H9 (cell line): Measurements from ENCODE around the gene TRPT1. TPM values are rescaled to one million over a fixed set of nuclear protein-coding genes. Genes with fewer than 3 reads are reported as not detected.

Experiments used
- DNase-seq: peaks from one replicate; pipeline ENCODE4 v3.0.0-alpha.2; 2017
- H2AFZ ChIP-seq: one replicate; pipeline ENCODE4 v1.6.1; 2013; ENCODE audit warnings: mild to moderate bottlenecking, low read length, control low read depth, moderate library complexity
- H2AK5ac ChIP-seq: 2 replicates; pipeline ENCODE4 v1.6.1; 2013; ENCODE audit warnings: low read length, control low read depth, mixed read lengths; ENCODE audit not compliant: insufficient read length
- H2BK120ac ChIP-seq: one replicate; pipeline ENCODE4 v1.6.1; 2013; ENCODE audit warnings: low read depth, mild to moderate bottlenecking, low read length, control low read depth, inconsistent platforms; ENCODE audit not compliant: poor library complexity, severe bottlenecking
- H2BK12ac ChIP-seq: 2 replicates; pipeline ENCODE4 v1.6.1; 2013; ENCODE audit warnings: low read length, control low read depth, mixed read lengths, low read depth; ENCODE audit not compliant: insufficient read length
- H2BK15ac ChIP-seq: 2 replicates; pipeline ENCODE4 v1.6.1; 2013; ENCODE audit warnings: low read depth, low read length, control low read depth
- H2BK20ac ChIP-seq: one replicate; pipeline ENCODE4 v1.6.1; 2013; ENCODE audit warnings: low read depth, mild to moderate bottlenecking, low read length, control low read depth, inconsistent platforms; ENCODE audit not compliant: poor library complexity, severe bottlenecking
- H2BK5ac ChIP-seq: 2 replicates; pipeline ENCODE4 v1.6.1; 2013; ENCODE audit warnings: low read length, control low read depth, mixed read lengths; ENCODE audit not compliant: insufficient read length
- H3K14ac ChIP-seq: 2 replicates; pipeline ENCODE4 v1.6.1; 2013; ENCODE audit warnings: low read length, control low read depth; ENCODE audit not compliant: insufficient read depth
- H3K18ac ChIP-seq: 2 replicates; pipeline ENCODE4 v1.6.1; 2013; ENCODE audit warnings: low read depth, mild to moderate bottlenecking, mixed read lengths, low read length, control low read depth; ENCODE audit not compliant: insufficient read length
- H3K23ac ChIP-seq: 2 replicates; pipeline ENCODE4 v1.6.1; 2013; ENCODE audit warnings: low read length, control low read depth, mixed read lengths, low read depth; ENCODE audit not compliant: insufficient read length
- H3K23me2 ChIP-seq: 2 replicates; pipeline ENCODE4 v1.6.1; 2013; ENCODE audit warnings: low read depth, mild to moderate bottlenecking, mixed read lengths, low read length, control low read depth; ENCODE audit not compliant: insufficient read length, poor library complexity, severe bottlenecking
- H3K27ac ChIP-seq: 2 replicates; pipeline ENCODE4 v1.5.1; 2013; ENCODE audit warnings: low read length, control low read depth, mixed read lengths, low read depth; ENCODE audit not compliant: insufficient read length
- H3K27me3 ChIP-seq: 2 replicates; pipeline ENCODE4 v1.6.1; 2013; ENCODE audit warnings: low read length, control low read depth, inconsistent platforms; ENCODE audit not compliant: insufficient read depth
- H3K4ac ChIP-seq: 2 replicates; pipeline ENCODE4 v1.6.1; 2013; ENCODE audit warnings: low read depth, mild to moderate bottlenecking, control low read depth, inconsistent platforms, low read length, moderate library complexity
- H3K4me1 ChIP-seq: 2 replicates; pipeline ENCODE4 v1.6.1; 2013; ENCODE audit warnings: low read length, control low read depth, inconsistent platforms; ENCODE audit not compliant: insufficient read depth
- H3K4me2 ChIP-seq: 2 replicates; pipeline ENCODE4 v1.6.1; 2013; ENCODE audit warnings: low read length, control low read depth, mixed read lengths; ENCODE audit not compliant: insufficient read length, insufficient read depth
- H3K56ac ChIP-seq: 2 replicates; pipeline ENCODE4 v1.6.1; 2013; ENCODE audit warnings: low read depth, mild to moderate bottlenecking, mixed read lengths, low read length, control low read depth; ENCODE audit not compliant: insufficient read length
- H3K79me1 ChIP-seq: 2 replicates; pipeline ENCODE4 v1.6.1; 2013; ENCODE audit warnings: low read depth, mild to moderate bottlenecking, moderate library complexity, low read length, control low read depth, inconsistent platforms; ENCODE audit not compliant: insufficient read depth, poor library complexity, severe bottlenecking
- H3K79me2 ChIP-seq: 2 replicates; pipeline ENCODE4 v1.6.1; 2013; ENCODE audit warnings: low read length, control low read depth, inconsistent platforms; ENCODE audit not compliant: insufficient read depth
- H3K9ac ChIP-seq: 2 replicates; pipeline ENCODE4 v1.6.1; 2013; ENCODE audit warnings: low read length, control low read depth, mixed read lengths; ENCODE audit not compliant: insufficient read length; ENCODE audit errors: extremely low read depth
- H3K9me3 ChIP-seq: one replicate; pipeline ENCODE4 v1.6.1; 2013; ENCODE audit warnings: low read depth, low read length, inconsistent platforms; ENCODE audit not compliant: control insufficient read depth
- H3T11ph ChIP-seq: one replicate; pipeline ENCODE4 v1.6.1; 2013; ENCODE audit warnings: mild to moderate bottlenecking, low read length, control low read depth, inconsistent platforms
- H4K20me1 ChIP-seq: one replicate; pipeline ENCODE4 v1.6.1; 2013; ENCODE audit not compliant: control insufficient read depth, insufficient read length, insufficient read depth
- H4K5ac ChIP-seq: 2 replicates; pipeline ENCODE4 v1.6.1; 2013; ENCODE audit warnings: low read depth, mild to moderate bottlenecking, mixed read lengths, low read length, control low read depth; ENCODE audit not compliant: insufficient read length
- H4K8ac ChIP-seq: replicated peaks from 2 replicates; pipeline ENCODE4 v1.6.1; 2013; ENCODE audit warnings: low read length, control low read depth, mixed read lengths, low read depth; ENCODE audit not compliant: insufficient read length
- H4K91ac ChIP-seq: 2 replicates; pipeline ENCODE4 v1.6.1; 2013; ENCODE audit warnings: low read depth, mild to moderate bottlenecking, moderate library complexity, mixed read lengths, low read length, control low read depth; ENCODE audit not compliant: insufficient read length
- H3K27ac Mint-ChIP-seq, 3 experiments: 2 replicates in 2 of 3; 3 replicates in 1 of 3; pipeline ENCODE4 v1.8.0; 2020 to 2021; ENCODE audit warnings: mixed read lengths in 3 of 3, mild to moderate bottlenecking in 1 of 3, moderate library complexity in 1 of 3
- H3K27me3 Mint-ChIP-seq: 2 replicates; pipeline ENCODE4 v1.8.0; 2021; ENCODE audit warnings: low read depth, mild to moderate bottlenecking, moderate library complexity, mixed read lengths
- H3K36me3 Mint-ChIP-seq, 3 experiments: 2 replicates in 2 of 3; 3 replicates in 1 of 3; pipeline ENCODE4 v1.8.0; 2020 to 2021; ENCODE audit warnings: low read depth in 3 of 3, mixed read lengths in 3 of 3; ENCODE audit not compliant: insufficient read depth in 1 of 3
- H3K4me1 Mint-ChIP-seq, 2 experiments: 2 replicates each; pipeline ENCODE4 v1.8.0; 2020; ENCODE audit warnings: mixed read lengths in 2 of 2
- H3K4me3 Mint-ChIP-seq, 2 experiments: 2 replicates in 1 of 2; 3 replicates in 1 of 2; pipeline ENCODE4 v1.8.0; 2020 to 2021; ENCODE audit warnings: mild to moderate bottlenecking in 2 of 2, mixed read lengths in 2 of 2, moderate library complexity in 1 of 2
- H3K9me3 Mint-ChIP-seq, 2 experiments: 2 replicates in 1 of 2; 3 replicates in 1 of 2; pipeline ENCODE4 v1.8.0; 2020; ENCODE audit warnings: mild to moderate bottlenecking in 2 of 2, mixed read lengths in 2 of 2, moderate library complexity in 1 of 2
- CTCF ChIP-seq: fragments of 200-600 bp; sonication (generic); conservative IDR thresholded peaks from 3 replicates; pipeline ENCODE4 v1.8.0; 2021; ENCODE audit warnings: antibody characterized with exemption, mild to moderate bottlenecking
- WGBS: extraction: QIAGEN DNeasy Blood & Tissue Kit; methylation state at CpG from one replicate; pipeline ENCODE4 v1.1.7; 2013; ENCODE audit warnings: missing lambda C conversion rate, low lambda C conversion rate, mixed read lengths; ENCODE audit not compliant: insufficient read length; ENCODE audit errors: extremely low coverage; 5-methylcytosine and 5-hydroxymethylcytosine counted together
- total RNA-seq: library from RNA; stranded (reverse); gene quantifications from 2 replicates; pipeline ENCODE4 v1.2.1, GENCODE V29; 2021

Gene TRPT1
- total RNA-seq, 1 experiment from 2014 or later: 33.6 TPM

- Histone ChIP-seq H3K23ac (no peak within 1 kb of the TSS), H2BK15ac (no peak within 1 kb of the TSS), H4K20me1 (no peaks in the 10 kb centered on the region), H3K79me1 (no peaks in the 10 kb centered on the region), H4K8ac (no peak within 1 kb of the TSS), H3K4me2 (peak within 1 kb of the TSS; percentile 94), H2AFZ (no peak within 1 kb of the TSS), H3K23me2 (peaks cover 35% of the 10 kb centered on the region), H2BK12ac (no peak within 1 kb of the TSS), H2AK5ac (no peak within 1 kb of the TSS), H2BK20ac (no peak within 1 kb of the TSS), H3K27ac (no peak within 1 kb of the TSS), H4K91ac (no peak within 1 kb of the TSS), H3K9ac (peak within 1 kb of the TSS; percentile 33), H3K18ac (peak within 1 kb of the TSS; percentile 84), H3K14ac (peak within 1 kb of the TSS; percentile 60), H3K27me3 (no peaks in the 10 kb centered on the region; the same call in 1 of the 2 replicates), H4K5ac (no peak within 1 kb of the TSS), H2BK120ac (no peak within 1 kb of the TSS), H3K56ac (no peak within 1 kb of the TSS), H2BK5ac (no peak within 1 kb of the TSS), H3K79me2 (no peaks in the 10 kb centered on the region), H3K9me3 (no peaks in the 10 kb centered on the region), H3K4ac (no peak within 1 kb of the TSS), H3T11ph (no peak within 1 kb of the TSS), H3K4me1 (0 out of 2 replicates have a peak, but pooled peaks cover 3% of the 10 kb centered on the region)
- peak within 1 kb of the TSS; percentile 54 to 88 (median 87); a peak in 5 of 7 replicates for H3K27ac Mint-ChIP-seq
- no CpG with 5 or more reads among the region's 62 CpGs for WGBS
- DNase-seq: peak; percentile 98
- no peak for TF ChIP-seq CTCF
- no peaks in the 10 kb centered on the region for H3K9me3 Mint-ChIP-seq
- peaks cover 20% of the 10 kb centered on the region for H3K27me3 Mint-ChIP-seq
- H3K4me3 Mint-ChIP-seq: peak within 1 kb of the TSS; percentile 74 to 91
- H3K36me3 Mint-ChIP-seq: peaks cover 2 to 3% (median 3%) of the 10 kb centered on the region in 3 experiments; a peak in 4 of 7 replicates
- H3K4me1 Mint-ChIP-seq: peaks cover 26 to 37% of the 10 kb centered on the region in 2 experiments
These were observed 4.4 kb upstream of the TRPT1 start, which contains the start of gene DNAJC4 for GRCh38 chr11:64230171-64230984. Gene DNAJC4, plus strand, starts transcription at chr11:64230548. Its CDS starts 307 bp downstream, at chr11:64230855.
